ENCODE results near the gene TTC22. TPM values are rescaled to one million over a fixed set of nuclear protein-coding genes. Genes with fewer than 3 reads are reported as not detected.
"Not testable (repeated sequence)": the region's sequence is repeated elsewhere in the genome, so short reads cannot be mapped to it uniquely, and the experiment has no call there.

TTC22 gene
- total RNA-seq, 5 donors from 2014 or later (not counting 1 experiment from before 2014, with no cell fraction given): 8.4 to 21.0 (median 16.2) TPM

- POLR2A ChIA-PET: not testable (repeated sequence)
Measured at GRCh38 chr1:54775828-54776721, 25.0 kb downstream of the TTC22 start.

GRCh38 chr1:54774820-54775498 lies 26.2 kb downstream of the TTC22 start:
- Mint-ChIP-seq H3K9me3 (no peaks in the 10 kb centered on the region), H3K27ac (no peak overlapping the region), H3K36me3 (peaks cover 17% of the 10 kb centered on the region), H3K4me1 (peaks cover 0 to 4% (median 2%) of the 10 kb centered on the region in 3 donors), H3K27me3 (no peaks in the 10 kb centered on the region), H3K4me3 (no peak overlapping the region)
- DNase-seq (peak in 1 of 35 experiments; percentile 13), ATAC-seq (replicated peaks in 1 of 4) (no peak)
- ChIA-PET POLR2A (interaction anchor here in 1 of 2 donors (0.6 kb wide), 1 partner anchor 54 kb away, joined by 3 read pairs; no protein-coding TSS in a partner anchor), CTCF (no interaction called here)
- peaks cover 0 to 2% of the 10 kb centered on the region in 2 donors for H3K36me3 ChIP-seq (ENCODE audit: control insufficient read depth in 2 of 2, extremely low read depth in 1 of 2, insufficient read depth in 1 of 2, low read length in 1 of 2)
- no peaks in the 10 kb centered on the region for H3K27me3 ChIP-seq (replicated peaks in 1 of 2; ENCODE audit: control insufficient read depth in 2 of 2, extremely low read depth in 1 of 2, insufficient read depth in 2 of 2, low read length in 1 of 2)
- 88% methylated on average over 2 of the region's 15 CpGs for WGBS (ENCODE audit: insufficient coverage)
- no peak overlapping the region for H3K4me3 ChIP-seq (ENCODE audit: control insufficient read depth in 1 of 2, extremely low read depth in 1 of 2, low read length in 1 of 2)
- H3K27ac ChIP-seq (ENCODE audit: low read length): no peak overlapping the region
- no peaks in the 10 kb centered on the region for H3K4me1 ChIP-seq (ENCODE audit: control insufficient read depth in 1 of 2, extremely low read depth in 1 of 2, insufficient read depth in 2 of 2, low read length in 2 of 2)
- H3K9me3 ChIP-seq: no peaks in the 10 kb centered on the region

More at GRCh38 chr1:54775828-54776721, 25.0 kb downstream of the TTC22 start:
- H3K36me3 Mint-ChIP-seq: peaks cover 18% of the 10 kb centered on the region
- ATAC-seq (replicated peaks in 1 of 4); H3K36me3 ChIP-seq (ENCODE audit: control insufficient read depth in 2 of 2, extremely low read depth in 1 of 2, insufficient read depth in 1 of 2, low read length in 1 of 2); H3K4me1 Mint-ChIP-seq; H3K27ac ChIP-seq (ENCODE audit: low read length); H3K4me1 ChIP-seq (ENCODE audit: control insufficient read depth in 1 of 2, extremely low read depth in 1 of 2, insufficient read depth in 2 of 2, low read length in 2 of 2); H3K4me3 ChIP-seq (ENCODE audit: control insufficient read depth in 1 of 2, extremely low read depth in 1 of 2, low read length in 1 of 2); H3K4me3 Mint-ChIP-seq; H3K27ac Mint-ChIP-seq; CTCF ChIA-PET; H3K9me3 ChIP-seq; H3K9me3 Mint-ChIP-seq; H3K27me3 Mint-ChIP-seq; H3K27me3 ChIP-seq (replicated peaks in 1 of 2; ENCODE audit: control insufficient read depth in 2 of 2, extremely low read depth in 1 of 2, insufficient read depth in 2 of 2, low read length in 1 of 2); DNase-seq: not testable (repeated sequence)
- WGBS (ENCODE audit: insufficient coverage): no CpG with 5 or more reads among the region's 16 CpGs

GRCh38 chr1:54772951-54773350 lies 28.2 kb downstream of the TTC22 start:
- no peak for ATAC-seq (replicated peaks in 1 of 4)
- H3K27me3 ChIP-seq (replicated peaks in 1 of 2; ENCODE audit: control insufficient read depth in 2 of 2, extremely low read depth in 1 of 2, insufficient read depth in 2 of 2, low read length in 1 of 2): no peaks in the 10 kb centered on the region
- Mint-ChIP-seq H3K27ac (no peak overlapping the region), H3K4me1 (peaks cover 0 to 4% (median 0%) of the 10 kb centered on the region in 3 donors), H3K4me3 (no peak overlapping the region), H3K27me3 (no peaks in the 10 kb centered on the region), H3K9me3 (no peaks in the 10 kb centered on the region), H3K36me3 (no peaks in the 10 kb centered on the region)
- CTCF ChIA-PET: no interaction called here
- no CpG with 5 or more reads among the region's 2 CpGs for WGBS (ENCODE audit: insufficient coverage)
- no peaks in the 10 kb centered on the region for H3K4me1 ChIP-seq (ENCODE audit: control insufficient read depth in 1 of 2, extremely low read depth in 1 of 2, insufficient read depth in 2 of 2, low read length in 2 of 2)
- H3K27ac ChIP-seq (ENCODE audit: low read length): no peak overlapping the region
- POLR2A ChIA-PET: no interaction called here
- H3K4me3 ChIP-seq (ENCODE audit: control insufficient read depth in 1 of 2, extremely low read depth in 1 of 2, low read length in 1 of 2): no peak overlapping the region
- DNase-seq: no peak
- H3K36me3 ChIP-seq (ENCODE audit: control insufficient read depth in 2 of 2, extremely low read depth in 1 of 2, insufficient read depth in 1 of 2, low read length in 1 of 2): no peaks in the 10 kb centered on the region
- H3K9me3 ChIP-seq: no peaks in the 10 kb centered on the region

DNA sequence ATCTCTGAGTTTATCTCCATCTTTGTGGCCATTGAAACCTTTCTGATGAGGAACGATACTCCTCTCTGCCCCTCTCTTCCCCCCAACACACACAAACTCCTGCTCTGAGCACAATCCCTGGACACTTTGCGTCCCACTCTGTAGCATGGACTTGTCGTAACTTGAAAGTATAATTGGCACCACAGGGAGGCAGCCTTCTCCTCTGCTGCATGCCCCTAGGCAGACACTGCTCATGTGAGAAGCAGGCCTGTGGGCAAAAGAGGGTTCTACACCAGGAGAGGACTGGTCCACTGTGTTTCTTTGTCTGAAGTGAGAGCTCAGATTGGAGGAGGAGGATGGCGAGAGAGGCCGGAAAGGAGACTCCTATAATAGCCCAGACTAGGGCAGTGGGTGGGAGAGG lies 33.0 kb downstream of the TTC22 start:
- no peak overlapping the region for H3K4me3 Mint-ChIP-seq
- no peak overlapping the region for H3K4me3 ChIP-seq (ENCODE audit: control insufficient read depth in 1 of 2, extremely low read depth in 1 of 2, low read length in 1 of 2)
- no peaks in the 10 kb centered on the region for H3K27me3 ChIP-seq (replicated peaks in 1 of 2; ENCODE audit: control insufficient read depth in 2 of 2, extremely low read depth in 1 of 2, insufficient read depth in 2 of 2, low read length in 1 of 2)
- ChIA-PET POLR2A (no interaction called here), CTCF (interaction anchor here in 1 of 2 donors (0.6 kb wide), 1 partner anchor 569 kb away, joined by 3 read pairs; no protein-coding TSS in a partner anchor)
- no peaks in the 10 kb centered on the region for H3K9me3 ChIP-seq
- no peaks in the 10 kb centered on the region for H3K9me3 Mint-ChIP-seq
- no peaks in the 10 kb centered on the region for H3K36me3 Mint-ChIP-seq
- H3K27ac ChIP-seq (ENCODE audit: low read length): no peak overlapping the region
- DNase-seq (no peak), ATAC-seq (replicated peaks in 1 of 4) (no peak)
- H3K4me1 ChIP-seq (ENCODE audit: control insufficient read depth in 1 of 2, extremely low read depth in 1 of 2, insufficient read depth in 2 of 2, low read length in 2 of 2): peaks cover 3 to 8% of the 10 kb centered on the region in 2 experiments
- 94% methylated on average over 4 of the region's 5 CpGs for WGBS (ENCODE audit: insufficient coverage)
- no peaks in the 10 kb centered on the region for H3K36me3 ChIP-seq (ENCODE audit: control insufficient read depth in 2 of 2, extremely low read depth in 1 of 2, insufficient read depth in 1 of 2, low read length in 1 of 2)
- H3K27me3 Mint-ChIP-seq: no peaks in the 10 kb centered on the region
- H3K27ac Mint-ChIP-seq: no peak overlapping the region
- peaks cover 11 to 20% (median 15%) of the 10 kb centered on the region in 3 donors for H3K4me1 Mint-ChIP-seq

DNA sequence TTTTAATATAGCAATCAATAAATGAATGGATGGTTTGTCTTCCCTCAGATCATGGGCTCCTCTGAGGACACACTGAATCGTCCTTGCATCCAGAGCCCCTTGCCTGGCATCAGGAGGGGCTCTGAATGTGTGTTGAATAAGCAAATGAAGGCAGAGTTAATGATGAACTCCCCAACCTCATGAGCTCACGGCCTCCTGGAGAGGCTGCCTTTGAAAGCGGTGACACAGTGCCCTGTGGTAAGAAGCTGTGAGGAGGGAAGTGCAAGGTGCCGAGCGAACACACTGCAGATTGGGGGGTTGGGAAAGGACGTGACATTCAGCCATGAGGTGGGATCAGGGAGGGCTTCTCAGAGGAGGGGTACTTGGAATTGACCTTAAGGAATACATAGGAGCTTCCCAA lies 33.6 kb downstream of the TTC22 start:
- H3K9me3 ChIP-seq: no peaks in the 10 kb centered on the region
- H3K36me3 ChIP-seq (ENCODE audit: control insufficient read depth in 2 of 2, extremely low read depth in 1 of 2, insufficient read depth in 1 of 2, low read length in 1 of 2): no peaks in the 10 kb centered on the region
- DNase-seq (peak in 2 of 35 experiments; percentile 5 to 8), ATAC-seq (replicated peaks in 1 of 4) (no peak)
- H3K4me1 ChIP-seq (ENCODE audit: control insufficient read depth in 1 of 2, extremely low read depth in 1 of 2, insufficient read depth in 2 of 2, low read length in 2 of 2): peaks cover 3 to 8% of the 10 kb centered on the region in 2 experiments
- no peak overlapping the region for H3K27ac ChIP-seq (ENCODE audit: low read length)
- Mint-ChIP-seq H3K4me3 (no peak overlapping the region), H3K4me1 (peaks cover 14 to 21% (median 20%) of the 10 kb centered on the region in 3 donors), H3K27me3 (no peaks in the 10 kb centered on the region), H3K27ac (no peak overlapping the region), H3K36me3 (no peaks in the 10 kb centered on the region), H3K9me3 (no peaks in the 10 kb centered on the region)
- ChIA-PET POLR2A (no interaction called here), CTCF (no interaction called here)
- H3K27me3 ChIP-seq (replicated peaks in 1 of 2; ENCODE audit: control insufficient read depth in 2 of 2, extremely low read depth in 1 of 2, insufficient read depth in 2 of 2, low read length in 1 of 2): no peaks in the 10 kb centered on the region
- 78% methylated on average over 5 of the region's 6 CpGs for whole genome bisulfite sequencing (ENCODE audit: insufficient coverage)
- no peak overlapping the region for H3K4me3 ChIP-seq (ENCODE audit: control insufficient read depth in 1 of 2, extremely low read depth in 1 of 2, low read length in 1 of 2)

DNA sequence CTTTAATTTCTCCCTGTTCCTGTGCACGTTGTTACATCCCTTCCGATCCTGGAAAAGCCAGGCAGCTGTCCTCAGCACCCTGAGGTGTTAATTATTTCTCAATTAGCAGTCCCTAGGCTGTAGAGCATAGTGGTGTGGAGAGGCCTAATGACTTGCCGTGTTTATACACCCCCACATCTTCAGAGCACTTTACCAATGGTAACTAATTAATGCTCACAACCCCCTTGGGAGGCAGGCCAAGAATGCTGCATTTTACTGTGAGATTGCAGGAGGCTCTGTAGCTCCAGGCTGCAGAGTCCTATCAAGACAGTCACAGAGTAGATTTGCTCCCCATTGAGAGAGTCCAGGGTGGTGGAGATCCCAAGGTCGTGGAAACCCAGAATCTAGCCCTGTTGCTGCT lies 34.4 kb downstream of the TTC22 start:
- DNase-seq (no peak), ATAC-seq (replicated peaks in 1 of 4) (no peak)
- Histone ChIP-seq H3K9me3 (no peaks in the 10 kb centered on the region), H3K4me3 (ENCODE audit: control insufficient read depth in 1 of 2, extremely low read depth in 1 of 2, low read length in 1 of 2) (no peak overlapping the region), H3K27ac (ENCODE audit: low read length) (no peak overlapping the region), H3K36me3 (ENCODE audit: control insufficient read depth in 2 of 2, extremely low read depth in 1 of 2, insufficient read depth in 1 of 2, low read length in 1 of 2) (no peaks in the 10 kb centered on the region), H3K27me3 (replicated peaks in 1 of 2; ENCODE audit: control insufficient read depth in 2 of 2, extremely low read depth in 1 of 2, insufficient read depth in 2 of 2, low read length in 1 of 2) (no peaks in the 10 kb centered on the region), H3K4me1 (ENCODE audit: control insufficient read depth in 1 of 2, extremely low read depth in 1 of 2, insufficient read depth in 2 of 2, low read length in 2 of 2) (peaks cover 3 to 8% of the 10 kb centered on the region in 2 experiments)
- Mint-ChIP-seq H3K27ac (no peak overlapping the region), H3K4me1 (peaks cover 14 to 20% (median 20%) of the 10 kb centered on the region in 3 donors), H3K27me3 (no peaks in the 10 kb centered on the region), H3K4me3 (no peak overlapping the region), H3K9me3 (no peaks in the 10 kb centered on the region), H3K36me3 (no peaks in the 10 kb centered on the region)
- CTCF ChIA-PET: no interaction called here
- WGBS (ENCODE audit: insufficient coverage): 50% methylated on average over 1 of the region's 4 CpGs
- POLR2A ChIA-PET: no interaction called here
